CD4-positive, alpha-beta T cell (primary cell): ENCODE results near the gene MBD5. TPM values are rescaled to one million over a fixed set of nuclear protein-coding genes. Genes with fewer than 3 reads are reported as not detected.
A peak's percentile ranks its signal among the peaks of the same experiment; 100 is the strongest.

Source experiments
- ATAC-seq: fragments of 200-7000 bp; cut with Tn5 transposase; one replicate; pipeline ENCODE4 v1.10.0; 2022; ENCODE audit warnings: mild to moderate bottlenecking; ENCODE audit not compliant: poor library complexity
- CTCF ChIA-PET: fragments of 350-600 bp; sonication (Branson Sonifier 250); formaldehyde crosslinking; loops from one replicate; lab custom pipeline; 2021; ENCODE audit warnings: antibody characterized with exemption, inconsistent platforms; lab: Charles Lee
- POLR2A ChIA-PET: fragments of 350-600 bp; sonication (Branson Sonifier 250); formaldehyde crosslinking; loops from one replicate; lab custom pipeline; 2021; ENCODE audit warnings: antibody characterized with exemption, inconsistent platforms; lab: Charles Lee
- DNase-seq, 14 experiments: peaks; one replicate each; pipeline ENCODE4 v3.0.0-alpha.2; 2013 to 2020; ENCODE audit warnings: mixed read lengths in 2 of 14
- H3K27ac ChIP-seq, 2 donors: one replicate each; pipeline versions ENCODE4 v1.5.1 to v1.7.0; 2013; ENCODE audit warnings: low read length in 2 of 2, low read depth in 1 of 2, mild to moderate bottlenecking in 1 of 2
- H3K27me3 ChIP-seq, 2 experiments: 1 replicate in 1 of 2; 2 replicates in 1 of 2; pipeline versions ENCODE4 v1.6.1 to v1.7.0; 2013; ENCODE audit warnings: low read length in 2 of 2, control low read depth in 1 of 2, mild to moderate bottlenecking in 1 of 2, moderate library complexity in 1 of 2; ENCODE audit not compliant: insufficient read depth in 2 of 2, control insufficient read depth in 1 of 2
- H3K36me3 ChIP-seq: one replicate; pipeline ENCODE4 v1.6.1; 2013; ENCODE audit warnings: low read length, control low read depth; ENCODE audit not compliant: insufficient read depth
- H3K4me1 ChIP-seq: one replicate; pipeline ENCODE4 v1.6.1; 2013; ENCODE audit warnings: low read length, control low read depth; ENCODE audit not compliant: insufficient read depth
- H3K4me3 ChIP-seq: one replicate; pipeline ENCODE4 v1.5.1; 2013; ENCODE audit warnings: mild to moderate bottlenecking, low read length, moderate library complexity
- H3K9me3 ChIP-seq, 2 experiments: 1 replicate in 1 of 2; 2 replicates in 1 of 2; pipeline versions ENCODE4 v1.6.1 to v1.7.0; 2013; ENCODE audit warnings: low read length in 2 of 2, mild to moderate bottlenecking in 2 of 2, control low read depth in 1 of 2, moderate library complexity in 1 of 2; ENCODE audit not compliant: control insufficient read depth in 1 of 2, insufficient read depth in 1 of 2
- H3K27ac Mint-ChIP-seq: one replicate; pipeline ENCODE4 v1.8.0; 2020; ENCODE audit warnings: mixed read lengths
- H3K27me3 Mint-ChIP-seq: one replicate; pipeline ENCODE4 v1.8.0; 2021; ENCODE audit warnings: mixed read lengths
- H3K36me3 Mint-ChIP-seq: one replicate; pipeline ENCODE4 v1.8.0; 2021; ENCODE audit warnings: low read depth, mixed read lengths
- H3K4me1 Mint-ChIP-seq: one replicate; pipeline ENCODE4 v1.8.0; 2021; ENCODE audit warnings: low read depth, mixed read lengths
- H3K4me3 Mint-ChIP-seq: one replicate; pipeline ENCODE4 v1.8.0; 2020; ENCODE audit warnings: mild to moderate bottlenecking, mixed read lengths
- H3K9me3 Mint-ChIP-seq: one replicate; pipeline ENCODE4 v1.8.0; 2020; ENCODE audit warnings: mixed read lengths
- intact Hi-C, 2 experiments: fragments of 100-400 bp; cut with DNase I in 1 of 2; cut with micrococcal nuclease in 1 of 2; formaldehyde crosslinking; loops; one replicate each; pipeline versions ENCODE4 v1.15.1 to v1.9.0; 2023 to 2025; cut with DNase I, micrococcal nuclease
- total RNA-seq, 174 experiments: library from RNA in 2 of 174; stranded (reverse) in 2 of 174; gene quantifications; one replicate each; pipeline ENCODE4 v1.2.3 and lab custom pipeline; 2021 to 2026
- TF ChIP-seq, protein P1 (sequence below): fragments of 200-600 bp; IDR thresholded peaks from one replicate; pipeline ENCODE4 v1.8.0; 2022; ENCODE audit warnings: antibody characterized with exemption, mild to moderate bottlenecking

The MBD5 gene
- total RNA-seq, 2 experiments from 2014 or later: 49.8 to 52.9 TPM

DNA sequence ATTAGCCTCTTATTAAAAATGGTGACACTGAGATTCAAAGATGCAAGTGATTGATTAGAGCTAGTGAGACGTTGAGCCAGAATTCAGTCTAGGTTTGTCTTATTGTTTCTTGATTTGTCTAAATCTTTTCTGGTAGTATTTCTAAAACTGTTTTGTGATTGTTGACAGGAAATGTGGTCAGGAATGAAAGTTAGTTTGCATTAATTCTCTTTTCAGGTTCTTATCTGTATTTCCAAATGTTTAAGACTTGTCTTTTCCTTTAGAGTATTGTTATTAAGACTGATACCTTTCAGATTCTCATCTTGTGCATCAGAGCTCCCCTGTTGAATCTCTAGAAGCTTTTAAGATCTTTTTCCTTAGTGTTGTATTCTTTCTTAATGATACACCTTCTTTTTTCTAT, 89.3 kb downstream of the MBD5 start:
- ChIA-PET POLR2A (no interaction called here), CTCF (no interaction called here)
- H3K36me3 Mint-ChIP-seq: peaks cover 11% of the 10 kb centered on the region
- H3K9me3 ChIP-seq: peaks cover 0 to 3% of the 10 kb centered on the region in 2 experiments
- intact Hi-C loops: no loop called here
- no peaks in the 10 kb centered on the region for H3K27me3 ChIP-seq
- H3K27ac ChIP-seq: no peak overlapping the region
- TF ChIP-seq, protein P1, sequence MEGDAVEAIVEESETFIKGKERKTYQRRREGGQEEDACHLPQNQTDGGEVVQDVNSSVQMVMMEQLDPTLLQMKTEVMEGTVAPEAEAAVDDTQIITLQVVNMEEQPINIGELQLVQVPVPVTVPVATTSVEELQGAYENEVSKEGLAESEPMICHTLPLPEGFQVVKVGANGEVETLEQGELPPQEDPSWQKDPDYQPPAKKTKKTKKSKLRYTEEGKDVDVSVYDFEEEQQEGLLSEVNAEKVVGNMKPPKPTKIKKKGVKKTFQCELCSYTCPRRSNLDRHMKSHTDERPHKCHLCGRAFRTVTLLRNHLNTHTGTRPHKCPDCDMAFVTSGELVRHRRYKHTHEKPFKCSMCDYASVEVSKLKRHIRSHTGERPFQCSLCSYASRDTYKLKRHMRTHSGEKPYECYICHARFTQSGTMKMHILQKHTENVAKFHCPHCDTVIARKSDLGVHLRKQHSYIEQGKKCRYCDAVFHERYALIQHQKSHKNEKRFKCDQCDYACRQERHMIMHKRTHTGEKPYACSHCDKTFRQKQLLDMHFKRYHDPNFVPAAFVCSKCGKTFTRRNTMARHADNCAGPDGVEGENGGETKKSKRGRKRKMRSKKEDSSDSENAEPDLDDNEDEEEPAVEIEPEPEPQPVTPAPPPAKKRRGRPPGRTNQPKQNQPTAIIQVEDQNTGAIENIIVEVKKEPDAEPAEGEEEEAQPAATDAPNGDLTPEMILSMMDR: no peak
- no peaks in the 10 kb centered on the region for H3K27me3 Mint-ChIP-seq
- H3K4me1 Mint-ChIP-seq: peaks cover 15% of the 10 kb centered on the region
- H3K36me3 ChIP-seq: no peaks in the 10 kb centered on the region
- DNase-seq: no peak
- no peaks in the 10 kb centered on the region for H3K4me1 ChIP-seq
- no peak overlapping the region for H3K4me3 ChIP-seq
- H3K27ac Mint-ChIP-seq: peak overlapping the region; percentile 4
- no peaks in the 10 kb centered on the region for H3K9me3 Mint-ChIP-seq
- ATAC-seq: no peak
- no peak overlapping the region for H3K4me3 Mint-ChIP-seq

DNA sequence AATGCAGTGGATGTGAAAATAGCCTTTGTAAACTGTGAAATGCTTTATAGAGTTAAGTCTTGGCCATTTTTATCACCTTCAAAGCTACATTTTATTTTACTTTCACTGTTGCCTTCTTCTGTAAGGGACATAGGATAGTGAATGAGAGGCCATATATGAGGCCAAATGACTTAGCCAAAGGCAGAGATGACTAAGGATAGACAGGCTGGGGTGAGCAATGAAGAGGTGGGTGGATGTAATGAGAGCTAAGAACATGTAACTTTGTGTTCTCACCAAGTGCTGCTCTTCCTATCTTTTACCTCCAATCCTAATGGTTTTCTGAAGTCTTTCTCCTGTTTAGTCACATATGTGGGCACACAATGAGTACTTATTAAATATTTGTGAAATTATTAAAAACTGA, 101.9 kb downstream of the MBD5 start:
- Histone ChIP-seq H3K4me1 (no peaks in the 10 kb centered on the region), H3K27me3 (no peaks in the 10 kb centered on the region), H3K27ac (no peak overlapping the region), H3K36me3 (no peaks in the 10 kb centered on the region), H3K9me3 (peaks cover 0 to 4% of the 10 kb centered on the region in 2 experiments), H3K4me3 (no peak overlapping the region)
- H3K4me3 Mint-ChIP-seq: no peak overlapping the region
- intact Hi-C loops: no loop called here
- no peaks in the 10 kb centered on the region for H3K27me3 Mint-ChIP-seq
- ChIA-PET CTCF (no interaction called here), POLR2A (no interaction called here)
- H3K27ac Mint-ChIP-seq: no peak overlapping the region
- DNase-seq: no peak
- no peaks in the 10 kb centered on the region for H3K4me1 Mint-ChIP-seq
- H3K36me3 Mint-ChIP-seq: peaks cover 30% of the 10 kb centered on the region
- TF ChIP-seq, protein P1: no peak
- peaks cover 3% of the 10 kb centered on the region for H3K9me3 Mint-ChIP-seq
- ATAC-seq: no peak

DNA sequence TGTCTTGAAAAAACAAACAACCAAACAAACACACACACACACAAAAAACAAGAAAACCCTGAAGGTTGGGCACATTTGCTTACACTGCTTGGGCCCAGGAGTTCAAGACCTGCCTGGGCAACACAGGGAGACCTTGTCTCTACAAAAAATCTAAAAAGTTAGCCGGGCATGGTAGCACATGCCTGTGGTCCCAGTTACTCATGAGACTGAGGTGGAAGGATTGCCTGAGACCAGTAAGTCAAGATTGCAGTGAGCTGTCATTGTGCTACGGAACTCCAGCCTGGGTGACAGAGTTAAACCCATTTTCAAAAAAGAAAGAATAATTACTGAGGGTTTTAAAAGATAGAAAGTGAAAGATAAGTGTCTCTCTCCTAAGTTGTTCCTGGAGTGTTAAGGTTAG, 103.4 kb downstream of the MBD5 start:
- CTCF ChIA-PET: interaction anchor here (0.6 kb wide), 1 partner anchor 39 kb away, joined by 3 read pairs; no protein-coding TSS in a partner anchor
- POLR2A ChIA-PET: no interaction called here
- ATAC-seq (no peak), DNase-seq (no peak)
- H3K27me3 Mint-ChIP-seq: no peaks in the 10 kb centered on the region
- peaks cover 3% of the 10 kb centered on the region for H3K9me3 Mint-ChIP-seq
- no peaks in the 10 kb centered on the region for H3K4me1 Mint-ChIP-seq
- Histone ChIP-seq H3K27me3 (no peaks in the 10 kb centered on the region), H3K4me1 (no peaks in the 10 kb centered on the region), H3K9me3 (no peaks in the 10 kb centered on the region), H3K27ac (no peak overlapping the region), H3K4me3 (no peak overlapping the region), H3K36me3 (no peaks in the 10 kb centered on the region)
- H3K36me3 Mint-ChIP-seq: peaks cover 21% of the 10 kb centered on the region
- H3K27ac Mint-ChIP-seq: no peak overlapping the region
- H3K4me3 Mint-ChIP-seq: no peak overlapping the region
- TF ChIP-seq, protein P1: no peak
- intact Hi-C loops: no loop called here
